OCI-LY3 (cell line): ENCODE results near the gene RPN1.

Source experiments
- CTCF ChIP-seq: fragments of 200-600, 300-600 bp; sonication (generic); IDR thresholded peaks from 2 replicates; pipeline ENCODE4 v1.5.1; 2014; ENCODE audit warnings: antibody characterized with exemption, low read length, low read depth
- EZH2phosphoT487 ChIP-seq: fragments of 200-600 bp; shearing (Covaris generic); IDR thresholded peaks from 2 replicates; pipeline ENCODE4 v1.6.1; 2018; ENCODE audit warnings: antibody characterized with exemption, mixed run types, low read depth

GRCh38 chr3:128597900-128598299 is 52.7 kb downstream of the RPN1 start:
- TF ChIP-seq CTCF, result no peak
- no peak for TF ChIP-seq EZH2phosphoT487
